Peyer's patch (tissue), 4 donors: Measurements from ENCODE around the gene IL1F10. TPM values are rescaled to one million over a fixed set of nuclear protein-coding genes. Genes with fewer than 3 reads are reported as not detected.
A peak's percentile ranks its signal among the peaks of the same experiment; 100 is the strongest.

ENCODE experiments used
- DNase-seq, 3 donors: peaks; one replicate each; pipeline ENCODE4 v3.0.0-alpha.2; 2017 to 2019
- H3K27ac ChIP-seq, 4 donors: fragments of 200-600 bp; sonication (generic); one replicate each; pipeline ENCODE4 v1.5.1; 2016 to 2019
- H3K27me3 ChIP-seq, 2 donors: fragments of 200-600 bp; sonication (generic); one replicate each; pipeline ENCODE4 v1.5.1; 2019
- H3K36me3 ChIP-seq, 3 donors: fragments of 200-600 bp; sonication (generic); one replicate each; pipeline ENCODE4 v1.5.1; 2016 to 2019
- H3K4me1 ChIP-seq, 4 donors: fragments of 200-600 bp; sonication (generic); one replicate each; pipeline ENCODE4 v1.5.1; 2016 to 2019
- H3K4me3 ChIP-seq, 4 donors: fragments of 200-600 bp; sonication (generic); 1 replicate in 3 of 4; 2 replicates in 1 of 4; pipeline ENCODE4 v1.5.1; 2016 to 2019; ENCODE audit warnings: mild to moderate bottlenecking in 1 of 4
- H3K9me3 ChIP-seq, 4 donors: fragments of 200-600 bp; sonication (generic); one replicate each; pipeline ENCODE4 v1.5.1; 2016 to 2019; ENCODE audit warnings: mild to moderate bottlenecking in 1 of 4
- POLR2A ChIP-seq, 2 donors: fragments of 450-650 bp; IDR thresholded peaks; one replicate each; pipeline ENCODE4 v1.5.1; 2017; ENCODE audit warnings: antibody characterized with exemption in 2 of 2, mild to moderate bottlenecking in 2 of 2, moderate library complexity in 2 of 2
- total RNA-seq, 4 donors: library from RNA; depleted of rRNA; stranded (reverse); fragments of >200 nt; gene quantifications; one replicate each; pipeline ENCODE4 v1.1.0, GENCODE V29; 2016
- TF ChIP-seq, protein P1 (sequence below), 6 experiments: fragments of 450-650 bp in 4 of 6; fragments of 200-600 bp in 2 of 6; sonication (generic) in 1 of 6; IDR thresholded peaks; one replicate each; pipeline ENCODE4 v1.5.1; 2017 to 2019; ENCODE audit warnings: antibody characterized with exemption in 6 of 6, mild to moderate bottlenecking in 3 of 6, moderate library complexity in 1 of 6

IL1F10 gene
- total RNA-seq, 4 donors from 2014 or later = not detected

DNA sequence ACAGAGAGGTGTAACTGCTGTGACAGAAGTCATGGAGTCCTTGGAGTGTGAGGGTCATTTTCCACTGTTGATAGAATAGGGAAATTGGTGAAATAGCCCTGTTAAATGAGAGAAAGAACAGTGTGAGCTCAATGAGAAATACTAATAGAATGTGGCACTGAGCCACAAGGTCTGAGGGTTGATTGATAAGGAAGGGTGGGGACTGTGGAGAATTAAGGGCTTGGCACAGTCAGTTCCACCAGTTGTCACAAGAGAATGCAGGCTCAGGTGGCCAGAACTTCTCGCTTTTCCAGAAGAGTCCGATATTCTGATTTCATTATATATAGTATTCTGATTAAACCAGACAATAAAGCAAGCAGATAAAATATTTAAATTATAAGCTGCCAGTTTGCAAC, 50.5 kb downstream of the IL1F10 start:
- no peak for DNase-seq
- Histone ChIP-seq H3K4me1 (peaks cover 3 to 16% (median 8%) of the 10 kb centered on the region in 4 donors), H3K27ac (peak overlapping the region in 3 of 4 donors; percentile 56 to 89 (median 59)), H3K9me3 (no peaks in the 10 kb centered on the region), H3K27me3 (no peaks in the 10 kb centered on the region), H3K4me3 (peak overlapping the region in 1 of 4 donors; percentile 30), H3K36me3 (no peaks in the 10 kb centered on the region)
- TF ChIP-seq, protein P1, sequence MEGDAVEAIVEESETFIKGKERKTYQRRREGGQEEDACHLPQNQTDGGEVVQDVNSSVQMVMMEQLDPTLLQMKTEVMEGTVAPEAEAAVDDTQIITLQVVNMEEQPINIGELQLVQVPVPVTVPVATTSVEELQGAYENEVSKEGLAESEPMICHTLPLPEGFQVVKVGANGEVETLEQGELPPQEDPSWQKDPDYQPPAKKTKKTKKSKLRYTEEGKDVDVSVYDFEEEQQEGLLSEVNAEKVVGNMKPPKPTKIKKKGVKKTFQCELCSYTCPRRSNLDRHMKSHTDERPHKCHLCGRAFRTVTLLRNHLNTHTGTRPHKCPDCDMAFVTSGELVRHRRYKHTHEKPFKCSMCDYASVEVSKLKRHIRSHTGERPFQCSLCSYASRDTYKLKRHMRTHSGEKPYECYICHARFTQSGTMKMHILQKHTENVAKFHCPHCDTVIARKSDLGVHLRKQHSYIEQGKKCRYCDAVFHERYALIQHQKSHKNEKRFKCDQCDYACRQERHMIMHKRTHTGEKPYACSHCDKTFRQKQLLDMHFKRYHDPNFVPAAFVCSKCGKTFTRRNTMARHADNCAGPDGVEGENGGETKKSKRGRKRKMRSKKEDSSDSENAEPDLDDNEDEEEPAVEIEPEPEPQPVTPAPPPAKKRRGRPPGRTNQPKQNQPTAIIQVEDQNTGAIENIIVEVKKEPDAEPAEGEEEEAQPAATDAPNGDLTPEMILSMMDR (IDR thresholded peaks at IDR 0.05) = no peak
- peak in 1 of 2 donors; percentile 41 for TF ChIP-seq POLR2A (IDR thresholded peaks at IDR 0.05)

DNA sequence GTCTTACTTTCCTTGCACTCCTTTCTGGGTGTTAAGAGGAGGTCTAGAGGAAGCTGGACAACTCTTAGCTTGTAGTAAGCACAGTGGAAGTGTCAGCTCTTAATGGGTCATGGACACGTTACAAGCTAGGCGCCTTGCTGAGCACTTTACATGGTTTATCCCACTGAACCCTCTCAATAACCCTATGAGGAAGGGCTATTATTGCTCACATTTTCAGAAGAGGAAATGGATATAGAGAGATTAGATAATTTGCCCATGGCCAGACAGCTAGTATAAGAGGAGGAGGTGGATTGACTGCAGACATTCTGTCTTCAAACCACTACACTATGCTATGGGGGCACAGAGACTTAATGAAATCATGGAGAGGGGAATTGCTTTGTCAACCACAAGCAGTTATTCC, 51.3 kb downstream of the IL1F10 start:
- TF ChIP-seq, protein P1 (IDR thresholded peaks at IDR 0.05) = no peak
- TF ChIP-seq POLR2A (IDR thresholded peaks at IDR 0.05) = no peak
- DNase-seq = no peak
- no peaks in the 10 kb centered on the region for H3K36me3 ChIP-seq
- H3K4me1 ChIP-seq = peaks cover 3 to 16% (median 8%) of the 10 kb centered on the region in 4 donors
- no peaks in the 10 kb centered on the region for H3K9me3 ChIP-seq
- H3K4me3 ChIP-seq = peak overlapping the region in 1 of 4 donors; percentile 24
- H3K27me3 ChIP-seq = no peaks in the 10 kb centered on the region
- no peak overlapping the region for H3K27ac ChIP-seq

DNA sequence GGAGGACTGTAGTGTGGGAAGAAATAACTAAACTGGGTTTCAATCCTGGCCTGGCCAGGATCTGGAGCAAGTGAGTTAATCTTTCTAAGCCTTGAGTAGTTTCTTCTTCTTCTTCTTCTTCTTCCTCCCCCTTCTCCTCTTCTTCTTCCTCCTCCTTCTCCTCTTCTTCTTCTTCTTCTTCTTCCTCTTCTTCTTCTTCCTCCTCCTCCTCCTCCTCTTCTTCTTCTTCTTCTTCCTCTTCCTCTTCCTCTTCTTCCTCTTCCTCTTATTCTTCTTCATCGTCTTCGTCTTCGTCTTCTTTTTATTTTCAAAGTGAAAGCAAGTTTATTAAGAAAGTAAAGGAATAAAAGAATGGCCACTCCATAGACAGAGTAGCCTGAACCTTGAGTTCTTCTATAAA, 53.1 kb downstream of the IL1F10 start:
- Histone ChIP-seq H3K27ac (no peak overlapping the region), H3K27me3 (no peaks in the 10 kb centered on the region), H3K9me3 (no peaks in the 10 kb centered on the region), H3K4me3 (no peak overlapping the region), H3K36me3 (no peaks in the 10 kb centered on the region), H3K4me1 (peaks cover 3 to 23% (median 7%) of the 10 kb centered on the region in 4 donors)
- no peak for DNase-seq
- TF ChIP-seq, protein P1 (IDR thresholded peaks at IDR 0.05) = no peak
- no peak for TF ChIP-seq POLR2A (IDR thresholded peaks at IDR 0.05)

DNA sequence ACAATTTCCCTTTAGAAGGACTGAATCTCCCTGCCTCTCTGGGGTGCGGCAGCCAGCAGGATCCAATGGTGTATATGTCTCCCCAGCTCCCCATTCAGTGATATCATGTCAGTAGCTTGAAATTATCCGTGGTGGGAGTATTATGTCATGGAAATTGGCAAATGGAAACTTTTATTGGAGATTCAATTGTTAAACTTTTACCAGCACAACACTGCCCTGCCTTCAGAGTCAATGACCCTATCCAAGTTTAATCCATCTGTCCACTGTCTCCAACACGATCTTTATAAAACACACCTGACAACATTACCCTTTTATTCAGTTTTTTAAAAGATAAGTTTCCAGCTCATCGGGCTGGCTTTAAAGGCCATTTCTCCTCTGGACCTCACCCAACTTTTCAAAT, 54.6 kb downstream of the IL1F10 start:
- no peaks in the 10 kb centered on the region for H3K36me3 ChIP-seq
- no peaks in the 10 kb centered on the region for H3K27me3 ChIP-seq
- H3K9me3 ChIP-seq = no peaks in the 10 kb centered on the region
- H3K4me3 ChIP-seq = no peak overlapping the region
- peaks cover 0 to 11% (median under 1%) of the 10 kb centered on the region in 4 donors for H3K4me1 ChIP-seq
- TF ChIP-seq, protein P1 (IDR thresholded peaks at IDR 0.05) = no peak
- TF ChIP-seq POLR2A (IDR thresholded peaks at IDR 0.05) = no peak
- no peak overlapping the region for H3K27ac ChIP-seq
- no peak for DNase-seq

DNA sequence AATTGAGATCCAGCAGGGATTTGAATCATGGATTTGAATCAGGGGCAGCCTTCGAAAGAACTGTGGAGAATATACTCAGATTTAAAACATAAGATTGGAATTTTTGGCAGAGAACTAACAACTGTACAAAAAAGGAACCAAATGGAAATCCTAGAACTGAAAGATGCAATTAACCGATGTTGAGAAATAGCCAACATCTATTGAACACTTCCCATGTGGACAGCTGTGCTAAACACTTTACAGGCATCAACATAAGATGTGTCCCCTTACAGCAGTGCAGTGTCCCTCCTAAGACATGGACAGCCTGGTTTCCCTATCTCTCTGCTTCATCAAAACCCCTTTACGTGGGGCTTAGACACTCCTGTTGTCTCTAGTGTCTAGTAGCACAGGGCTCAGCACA, 56.0 kb downstream of the IL1F10 start:
- Histone ChIP-seq H3K4me1 (peaks cover 0 to 11% (median 0%) of the 10 kb centered on the region in 4 donors), H3K27me3 (no peaks in the 10 kb centered on the region), H3K9me3 (no peaks in the 10 kb centered on the region), H3K36me3 (no peaks in the 10 kb centered on the region), H3K4me3 (no peak overlapping the region), H3K27ac (no peak overlapping the region)
- no peak for DNase-seq
- TF ChIP-seq, protein P1 (IDR thresholded peaks at IDR 0.05) = no peak
- TF ChIP-seq POLR2A (IDR thresholded peaks at IDR 0.05) = no peak
